GM18867 (cell line): ENCODE measurements around the gene PSMD3.
"Not testable (repeated sequence)": the region's sequence is repeated elsewhere in the genome, so short reads cannot be mapped to it uniquely, and the experiment has no call there.

Source experiments
- ATAC-seq: cut with Tn5 transposase; IDR thresholded peaks from one replicate; pipeline ENCODE4 v1.9.1; 2021; ENCODE audit warnings: mild to moderate bottlenecking, moderate library complexity; ENCODE audit not compliant: unreplicated experiment

PSMD3 gene

GRCh38 chr17:39980351-39981206, at the start of gene PSMD3:
TSS of gene PSMD3 (plus strand) at chr17:39980807. CDS start at chr17:39980971, 164 bp downstream.
- peak; percentile 90 for ATAC-seq

GRCh38 chr17:39933912-39934311, 46.7 kb upstream of the PSMD3 start:
- ATAC-seq, result no peak

GRCh38 chr17:39934324-39934723, 46.3 kb upstream of the PSMD3 start:
- no peak for ATAC-seq

GRCh38 chr17:39935909-39936308, 44.7 kb upstream of the PSMD3 start:
- no peak for ATAC-seq

- no peak for ATAC-seq
Observed at GRCh38 chr17:39937447-39937846, 43.2 kb upstream of the PSMD3 start.

GRCh38 chr17:39938140-39938869, 42.3 kb upstream of the PSMD3 start:
- ATAC-seq, result no peak

- no peak for ATAC-seq
Observed at GRCh38 chr17:39939106-39939505, 41.5 kb upstream of the PSMD3 start.

GRCh38 chr17:39939588-39940419, 40.8 kb upstream of the PSMD3 start:
- ATAC-seq, result no peak

GRCh38 chr17:39943702-39944392, 36.8 kb upstream of the PSMD3 start:
- no peak for ATAC-seq

GRCh38 chr17:39944393-39944711, 36.3 kb upstream of the PSMD3 start:
- ATAC-seq, result no peak

- ATAC-seq, result no peak
Observed at GRCh38 chr17:39946551-39947330, 33.9 kb upstream of the PSMD3 start.

- ATAC-seq, result not testable (repeated sequence)
Observed at GRCh38 chr17:39948489-39948828, 32.1 kb upstream of the PSMD3 start.

GRCh38 chr17:39949028-39949427, 31.6 kb upstream of the PSMD3 start:
- no peak for ATAC-seq

- ATAC-seq, result no peak
Observed at GRCh38 chr17:39950871-39951348, 29.7 kb upstream of the PSMD3 start.

- ATAC-seq, result no peak
Observed at GRCh38 chr17:39951924-39952679, 28.5 kb upstream of the PSMD3 start.

GRCh38 chr17:39952680-39953470, 27.7 kb upstream of the PSMD3 start:
- peak; percentile 86 for ATAC-seq

GRCh38 chr17:39953471-39953888, 27.1 kb upstream of the PSMD3 start:
- ATAC-seq, result no peak

- no peak for ATAC-seq
Observed at GRCh38 chr17:39954876-39955275, 25.7 kb upstream of the PSMD3 start.
